HUES6 (cell line): ENCODE data around the gene AP2A2.

Experiments used
- H3K27ac ChIP-seq: 2 replicates; pipeline ENCODE4 v1.7.0; 2013; ENCODE audit warnings: low read depth, mild to moderate bottlenecking, low read length, inconsistent platforms
- H3K27me3 ChIP-seq: 2 replicates; pipeline ENCODE4 v1.6.1; 2013; ENCODE audit warnings: low read length; ENCODE audit not compliant: control insufficient read depth, insufficient read depth
- H3K36me3 ChIP-seq: 2 replicates; pipeline ENCODE4 v1.6.1; 2013; ENCODE audit warnings: low read length; ENCODE audit not compliant: control insufficient read depth, insufficient read depth
- H3K4me1 ChIP-seq: 2 replicates; pipeline ENCODE4 v1.6.1; 2013; ENCODE audit warnings: low read length; ENCODE audit not compliant: control insufficient read depth, insufficient read depth
- H3K4me3 ChIP-seq: 2 replicates; pipeline ENCODE4 v1.5.1; 2013; ENCODE audit warnings: low read depth, low read length
- H3K9ac ChIP-seq: one replicate; pipeline ENCODE4 v1.6.1; 2013; ENCODE audit warnings: mild to moderate bottlenecking, low read length
- H3K9me3 ChIP-seq: 2 replicates; pipeline ENCODE4 v1.6.1; 2013; ENCODE audit warnings: low read depth, low read length; ENCODE audit not compliant: control insufficient read depth, insufficient read depth

Gene AP2A2

DNA sequence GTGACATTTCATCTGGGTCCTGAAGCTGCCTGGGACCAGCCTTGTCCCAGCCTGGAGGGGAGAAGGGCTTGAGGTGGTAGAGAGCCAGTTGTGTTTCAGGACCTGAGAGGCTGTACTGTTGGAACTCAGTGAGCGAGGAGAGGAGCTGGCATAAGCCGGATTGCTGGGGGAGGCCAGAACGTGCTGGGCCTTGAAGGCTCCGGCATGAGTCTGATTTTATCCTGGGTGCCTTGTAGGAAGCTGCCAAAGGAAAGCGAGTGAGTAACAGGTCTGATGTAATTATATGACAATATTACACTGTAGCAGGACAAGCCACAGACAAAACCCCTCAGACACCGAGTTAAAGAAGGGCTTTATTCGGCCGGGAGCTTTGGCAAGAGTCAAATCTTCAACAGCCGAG, 17.2 kb downstream of the AP2A2 start:
- peaks cover 5% of the 10 kb centered on the region; the same call in 1 of the 2 replicates for H3K36me3 ChIP-seq
- no peak overlapping the region for H3K4me3 ChIP-seq
- H3K9me3 ChIP-seq = no peaks in the 10 kb centered on the region
- peaks cover 52% of the 10 kb centered on the region for H3K4me1 ChIP-seq
- H3K9ac ChIP-seq = peak overlapping the region; percentile 18
- 0 out of 2 replicates have a peak overlapping the region, but pooled peaks have one; percentile 17 for H3K27ac ChIP-seq
- no peaks in the 10 kb centered on the region for H3K27me3 ChIP-seq

DNA sequence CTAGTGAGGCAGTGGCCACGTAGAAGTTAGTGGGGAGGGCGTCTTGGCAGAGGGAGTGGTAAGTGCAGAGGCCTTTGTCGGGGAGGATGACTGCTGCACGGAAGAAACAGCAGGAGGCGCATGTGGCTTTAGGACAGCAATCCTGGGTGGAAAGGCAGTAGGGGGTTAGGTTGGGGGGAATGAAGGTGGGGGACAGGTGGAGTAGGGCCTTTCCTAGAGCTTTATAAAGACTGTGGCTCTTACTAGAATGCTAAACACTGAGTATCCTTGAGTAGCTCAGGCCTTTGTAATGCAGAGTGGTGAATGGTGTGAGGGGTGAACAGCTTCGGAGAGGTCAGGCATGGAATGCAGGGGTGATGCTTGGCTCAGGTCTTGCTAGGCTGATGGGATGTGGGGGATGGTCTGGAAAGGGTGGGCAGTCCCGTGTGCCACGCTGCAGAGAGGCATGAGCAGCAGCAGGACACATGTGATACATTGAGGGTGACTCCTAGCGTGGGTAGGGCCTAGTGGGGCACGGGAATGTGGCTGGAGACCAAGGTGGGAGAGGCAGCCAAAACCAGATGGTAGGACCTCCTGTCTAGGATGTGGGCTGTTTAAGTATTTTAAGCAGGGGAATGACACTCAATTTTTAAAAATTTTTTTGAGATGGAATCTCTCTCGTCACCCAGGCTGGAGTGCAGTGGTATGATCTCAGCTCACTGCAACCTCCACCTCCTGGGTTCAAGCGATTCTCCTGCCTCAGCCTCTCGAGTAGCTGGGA, 19.2 kb downstream of the AP2A2 start:
- H3K4me3 ChIP-seq = peak overlapping the region; percentile 28
- H3K9ac ChIP-seq = peak overlapping the region; percentile 34
- H3K36me3 ChIP-seq = peaks cover 5% of the 10 kb centered on the region; the same call in 1 of the 2 replicates
- peak overlapping the region; percentile 56 for H3K27ac ChIP-seq
- no peaks in the 10 kb centered on the region for H3K27me3 ChIP-seq
- H3K9me3 ChIP-seq = no peaks in the 10 kb centered on the region; the same call in 1 of the 2 replicates
- peaks cover 48% of the 10 kb centered on the region for H3K4me1 ChIP-seq

DNA sequence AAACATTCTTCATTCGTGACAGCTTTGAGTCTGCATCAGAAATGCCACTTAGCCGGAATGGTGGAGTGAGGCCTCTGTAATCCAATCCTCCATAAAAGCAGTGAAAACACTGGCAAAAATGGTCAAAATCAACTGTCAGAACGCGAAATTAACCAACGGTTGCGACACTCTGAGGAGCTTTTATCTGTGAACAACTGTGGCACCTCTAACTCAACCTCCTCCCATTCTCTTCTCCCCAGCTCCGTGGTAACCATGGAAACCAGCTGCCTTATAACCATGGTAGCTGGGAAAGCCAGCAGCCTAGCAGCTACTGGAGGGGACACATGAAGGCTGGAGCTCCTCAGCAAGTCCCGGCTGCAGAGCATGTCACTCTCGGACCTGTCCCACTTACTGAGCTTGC, 20.3 kb downstream of the AP2A2 start:
- Histone ChIP-seq H3K9ac (no peak overlapping the region), H3K4me3 (no peak overlapping the region), H3K4me1 (peaks cover 38% of the 10 kb centered on the region), H3K27ac (no peak overlapping the region; the same call in 1 of the 2 replicates), H3K27me3 (no peaks in the 10 kb centered on the region), H3K36me3 (peaks cover 5% of the 10 kb centered on the region; the same call in 1 of the 2 replicates), H3K9me3 (no peaks in the 10 kb centered on the region; the same call in 1 of the 2 replicates)

DNA sequence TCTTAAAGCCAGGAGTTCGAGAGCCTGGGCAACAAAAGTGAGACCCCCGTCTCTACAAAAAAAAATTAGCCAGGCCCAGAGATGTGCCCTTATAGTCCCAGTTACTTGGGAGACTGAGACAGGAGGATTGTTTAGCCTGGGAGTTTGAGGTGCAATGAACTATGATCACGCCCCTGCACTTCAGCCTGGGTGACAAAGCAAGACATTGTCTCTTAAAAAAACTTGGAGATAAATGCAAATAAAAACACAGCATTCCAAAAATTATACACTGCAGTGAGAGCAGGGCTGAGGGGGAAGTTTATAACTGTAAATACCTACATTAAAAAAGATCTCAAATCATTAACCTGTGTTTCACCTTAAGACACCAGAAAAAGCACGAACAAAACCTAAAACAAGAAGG, 22.1 kb downstream of the AP2A2 start:
- no peak overlapping the region for H3K9ac ChIP-seq
- H3K27me3 ChIP-seq = no peaks in the 10 kb centered on the region
- H3K27ac ChIP-seq = no peak overlapping the region
- peaks cover 5% of the 10 kb centered on the region; the same call in 1 of the 2 replicates for H3K36me3 ChIP-seq
- peaks cover 35% of the 10 kb centered on the region for H3K4me1 ChIP-seq
- no peak overlapping the region for H3K4me3 ChIP-seq
- H3K9me3 ChIP-seq = no peaks in the 10 kb centered on the region; the same call in 1 of the 2 replicates

DNA sequence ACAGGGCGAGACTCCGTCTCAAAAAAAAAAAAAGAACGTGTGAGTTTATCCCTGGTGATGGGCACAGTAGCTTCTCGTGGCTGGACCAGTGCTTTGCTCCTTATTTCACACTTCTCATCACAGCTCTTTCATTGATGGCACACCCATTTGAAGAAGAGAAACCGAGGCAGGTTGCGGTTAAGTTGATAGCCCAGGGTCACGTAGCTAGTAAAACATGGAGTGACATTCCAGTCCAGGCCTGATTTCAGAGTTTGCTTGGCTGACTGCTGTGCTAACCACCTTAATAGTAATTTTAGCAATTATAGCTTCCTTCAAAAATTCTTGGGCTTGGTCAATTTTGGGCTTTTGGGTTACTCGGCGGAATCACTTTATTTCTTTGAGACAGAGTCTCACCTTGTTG, 25.8 kb downstream of the AP2A2 start:
- H3K27me3 ChIP-seq = no peaks in the 10 kb centered on the region
- peaks cover 18% of the 10 kb centered on the region for H3K4me1 ChIP-seq
- no peak overlapping the region for H3K27ac ChIP-seq
- H3K4me3 ChIP-seq = no peak overlapping the region
- no peak overlapping the region for H3K9ac ChIP-seq
- H3K9me3 ChIP-seq = no peaks in the 10 kb centered on the region; the same call in 1 of the 2 replicates
- peaks cover 2% of the 10 kb centered on the region; the same call in 1 of the 2 replicates for H3K36me3 ChIP-seq

DNA sequence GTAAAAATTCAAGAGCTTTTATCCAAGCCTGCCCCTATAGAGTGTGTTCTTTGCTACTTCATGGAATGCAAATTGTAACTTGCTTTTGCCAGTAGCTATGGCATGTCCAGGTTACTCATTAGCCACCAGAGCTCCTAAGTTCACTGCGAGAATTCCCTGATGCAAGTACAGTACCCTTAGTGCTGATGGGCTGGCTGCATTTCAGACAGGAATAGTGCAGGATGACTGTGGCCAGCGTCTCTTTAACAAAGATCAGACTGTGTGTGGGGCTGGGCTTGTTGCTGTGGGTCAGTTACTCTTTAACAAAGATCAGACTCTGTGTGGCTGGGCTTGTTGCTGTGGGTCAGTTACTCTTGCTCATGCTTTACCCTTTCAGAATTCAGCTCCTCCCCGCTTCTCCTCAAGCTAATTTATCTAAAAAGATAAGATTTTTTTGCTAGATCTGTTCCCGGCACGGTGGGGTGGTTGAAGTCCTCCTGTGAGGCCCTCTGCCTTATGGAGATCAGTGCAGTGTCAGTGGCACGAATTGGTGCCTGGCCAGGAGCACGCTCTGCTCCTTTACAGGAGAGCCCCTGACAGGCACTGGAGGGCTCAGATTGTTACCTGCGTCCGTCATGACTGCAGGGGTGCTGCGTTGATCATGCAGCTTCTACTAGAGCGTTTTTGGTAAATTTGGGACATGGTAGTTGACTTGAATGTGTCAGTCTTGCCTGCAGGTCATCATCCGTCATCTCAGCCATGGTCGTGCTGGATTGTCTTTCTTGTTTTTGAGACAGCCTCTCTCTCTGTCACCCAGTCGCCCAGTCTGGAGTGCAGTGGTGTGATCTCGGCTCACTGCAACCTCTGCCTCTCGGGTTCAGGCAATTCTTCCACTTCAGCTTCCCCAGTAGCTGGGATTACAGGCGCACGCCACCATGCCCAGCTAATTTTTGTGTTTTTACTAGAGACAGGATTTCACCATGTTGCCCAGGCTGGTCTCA, 27.0 kb downstream of the AP2A2 start:
- Histone ChIP-seq H3K9ac (no peak overlapping the region), H3K4me1 (peaks cover 18% of the 10 kb centered on the region), H3K9me3 (no peaks in the 10 kb centered on the region; the same call in 1 of the 2 replicates), H3K4me3 (no peak overlapping the region), H3K27me3 (no peaks in the 10 kb centered on the region), H3K27ac (no peak overlapping the region), H3K36me3 (peaks cover 8% of the 10 kb centered on the region; the same call in 1 of the 2 replicates)

DNA sequence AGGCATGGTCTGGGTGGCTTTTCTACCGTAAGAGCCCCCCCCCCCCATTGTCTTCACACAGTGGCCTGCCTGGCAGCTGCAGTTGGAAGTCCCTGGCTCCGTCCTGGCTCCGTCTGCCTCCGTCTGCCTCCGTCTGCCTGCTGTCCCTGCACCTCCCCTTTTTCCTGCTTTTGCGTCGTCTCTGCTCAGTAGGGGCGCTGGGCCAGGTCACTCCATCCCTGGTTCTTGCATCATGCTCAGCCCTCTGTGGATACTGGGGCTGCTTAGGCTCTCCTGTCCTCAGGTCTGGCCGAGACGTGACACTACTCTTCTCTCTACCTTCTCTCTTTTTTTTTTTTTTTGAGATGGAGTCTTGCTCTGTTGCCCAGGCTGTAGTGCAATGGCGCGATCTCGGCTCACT, 27.8 kb downstream of the AP2A2 start:
- H3K9me3 ChIP-seq = no peaks in the 10 kb centered on the region; the same call in 1 of the 2 replicates
- H3K27me3 ChIP-seq = no peaks in the 10 kb centered on the region
- H3K9ac ChIP-seq = no peak overlapping the region
- peaks cover 18% of the 10 kb centered on the region for H3K4me1 ChIP-seq
- no peak overlapping the region for H3K27ac ChIP-seq
- H3K4me3 ChIP-seq = no peak overlapping the region
- H3K36me3 ChIP-seq = peaks cover 8% of the 10 kb centered on the region; the same call in 1 of the 2 replicates

DNA sequence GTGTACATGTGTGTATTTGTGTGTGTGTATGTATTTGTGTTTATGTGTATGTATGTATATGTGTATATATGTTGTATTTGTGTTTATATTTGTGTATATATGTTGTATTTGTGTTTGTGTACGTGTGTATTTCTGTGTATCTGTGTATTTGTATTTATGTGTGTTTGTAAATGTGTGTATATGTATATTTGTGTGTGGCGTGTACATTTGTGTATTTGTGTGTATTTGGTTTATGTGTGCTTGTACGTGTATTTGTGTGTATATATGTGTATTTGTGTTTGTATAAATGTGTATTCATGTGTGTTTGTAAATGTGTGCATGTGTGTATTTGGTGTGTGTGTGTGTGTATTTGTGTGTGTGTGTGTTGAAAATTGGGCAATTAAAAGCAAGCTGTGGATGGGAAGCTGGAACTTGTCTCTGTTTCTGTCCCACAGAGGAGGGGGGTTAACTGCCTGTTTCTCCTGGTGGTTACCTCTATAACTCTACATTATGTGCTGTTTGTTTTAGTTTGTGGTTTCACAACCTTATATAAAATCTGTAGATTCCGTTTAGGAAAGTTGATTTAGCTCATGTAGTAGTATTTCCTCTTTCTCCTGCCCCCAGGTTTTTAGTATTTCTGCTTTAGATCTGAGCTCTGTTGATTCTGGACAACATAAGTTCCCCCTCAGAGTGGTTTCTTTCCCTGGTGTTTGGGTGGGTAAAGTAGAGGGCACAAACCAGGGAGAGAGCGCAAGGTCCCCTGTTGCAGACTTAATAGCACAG, 28.9 kb downstream of the AP2A2 start:
- no peaks in the 10 kb centered on the region for H3K9me3 ChIP-seq
- H3K36me3 ChIP-seq = peaks cover 14% of the 10 kb centered on the region
- peaks cover 18% of the 10 kb centered on the region for H3K4me1 ChIP-seq
- H3K9ac ChIP-seq = no peak overlapping the region
- H3K27ac ChIP-seq = no peak overlapping the region
- H3K27me3 ChIP-seq = no peaks in the 10 kb centered on the region
- no peak overlapping the region for H3K4me3 ChIP-seq

DNA sequence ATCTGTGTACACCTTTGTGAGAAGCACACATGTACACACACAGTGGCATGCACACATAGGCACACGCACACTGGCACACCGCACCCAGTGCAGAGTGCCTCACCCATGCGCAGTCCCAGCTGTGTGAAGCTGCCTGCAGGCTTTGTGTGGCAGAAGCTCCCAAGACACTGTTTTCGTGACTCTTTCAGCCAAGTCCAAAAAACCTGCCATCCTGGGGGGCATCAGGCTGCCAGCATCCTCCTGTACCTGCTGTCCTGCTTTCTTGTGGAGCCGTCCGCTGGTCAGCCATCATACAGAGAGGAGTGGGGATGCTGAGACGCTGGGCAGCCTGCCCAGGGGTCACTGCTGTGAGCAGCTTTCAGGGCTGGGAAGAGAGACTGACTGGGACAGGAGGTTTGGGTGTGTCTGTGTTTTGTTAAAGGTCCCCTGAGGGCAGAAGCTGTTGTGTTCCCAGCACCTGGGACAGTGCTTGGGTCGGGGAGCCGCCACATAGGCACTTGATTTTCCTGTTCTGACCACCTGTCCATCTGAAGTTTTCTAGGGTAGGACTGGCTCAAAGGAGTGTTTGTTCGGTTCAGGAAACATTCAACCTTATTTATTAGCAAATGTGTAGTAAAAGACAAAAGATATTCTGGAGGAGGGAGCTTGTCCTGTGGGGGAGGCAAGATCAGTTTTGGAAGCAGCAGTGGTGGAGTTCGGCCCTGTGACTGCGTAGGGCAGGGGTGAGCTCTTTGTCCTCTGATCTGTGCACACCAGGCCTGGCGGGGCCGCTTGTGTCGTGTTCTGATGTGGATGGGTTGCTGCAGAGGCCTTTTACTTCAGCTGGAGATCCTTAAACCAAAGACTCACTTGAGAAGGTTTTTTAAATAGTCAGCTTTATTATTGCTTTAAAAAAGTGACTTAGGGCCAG, 29.7 kb downstream of the AP2A2 start:
- Histone ChIP-seq H3K27me3 (no peaks in the 10 kb centered on the region), H3K9ac (no peak overlapping the region), H3K9me3 (no peaks in the 10 kb centered on the region), H3K4me3 (no peak overlapping the region), H3K36me3 (peaks cover 20% of the 10 kb centered on the region), H3K27ac (no peak overlapping the region), H3K4me1 (peaks cover 18% of the 10 kb centered on the region)
